A549 (cell line): Measurements from ENCODE around the gene C2orf78. TPM values are rescaled to one million over a fixed set of nuclear protein-coding genes. Genes with fewer than 3 reads are reported as not detected.

ENCODE experiments used
- ATAC-seq, 2 experiments: fragments of 200-7000 bp in 1 of 2; fragments of >200 bp in 1 of 2; cut with Nextera tagmentation in 1 of 2; cut with Tn5 transposase in 1 of 2; 3 replicates each; pipeline versions ENCODE4 v1.8.0 to v1.9.1; 2018 to 2020; ENCODE audit warnings: mild to moderate bottlenecking in 1 of 2, moderate library complexity in 1 of 2
- CTCF ChIA-PET: fragments of 300-600 bp; sonication (Branson Sonifier 250); formaldehyde crosslinking; extraction: SDS; loops from one replicate; lab custom pipeline; 2021; ENCODE audit warnings: antibody characterized with exemption, inconsistent platforms; lab: Yijun Ruan, JAX
- POLR2A ChIA-PET: fragments of 350-600 bp; formaldehyde crosslinking; extraction: SDS; loops from one replicate; lab custom pipeline; 2021; ENCODE audit warnings: antibody characterized with exemption, inconsistent platforms; lab: Yijun Ruan, JAX
- DNase-seq, 2 experiments: peaks; one replicate each; pipeline versions ENCODE4 v3.0.0 to v3.0.0-alpha.2; 2011 to 2016; ENCODE audit warnings: low read depth in 1 of 2, low spot score in 1 of 2
- FAIRE-seq: peaks from 2 replicates; lab custom pipeline; 2011; peaks lifted over from hg19 to GRCh38; lab: Jason Lieb, UNC
- H3K27ac ChIP-seq, 2 experiments: fragments of >200 bp; sonication (Bioruptor Twin); formaldehyde crosslinking; 3 replicates each; pipeline ENCODE4 v1.5.1; 2016 to 2017
- H3K4me1 ChIP-seq: fragments of >200 bp; sonication (Bioruptor Twin); formaldehyde crosslinking; 3 replicates; pipeline ENCODE4 v1.6.1; 2016
- H3K4me2 ChIP-seq: fragments of >200 bp; sonication (Bioruptor Twin); formaldehyde crosslinking; 3 replicates; pipeline ENCODE4 v1.6.1; 2016
- H3K4me3 ChIP-seq: fragments of >200 bp; sonication (Bioruptor Twin); formaldehyde crosslinking; 3 replicates; pipeline ENCODE4 v1.5.1; 2016
- H3K9me3 ChIP-seq: fragments of >200 bp; sonication (Bioruptor Twin); formaldehyde crosslinking; 3 replicates; pipeline ENCODE4 v1.6.1; 2016
- CHD2 ChIP-seq: fragments of 150-350 bp; IDR thresholded peaks from 2 replicates; pipeline ENCODE4 v1.6.1; 2014; ENCODE audit warnings: low read length; ENCODE audit not compliant: partially characterized antibody
- CHD4 ChIP-seq: fragments of 200-600 bp; sonication (generic); IDR thresholded peaks from 2 replicates; pipeline ENCODE4 v1.6.1; 2016; ENCODE audit warnings: antibody characterized with exemption, mild to moderate bottlenecking, borderline replicate concordance
- EHMT2 ChIP-seq: fragments of 200-600 bp; sonication (generic); IDR thresholded peaks from 2 replicates; pipeline ENCODE4 v1.6.1; 2016; ENCODE audit warnings: antibody characterized with exemption, low read depth, mild to moderate bottlenecking, moderate library complexity
- EP300 ChIP-seq, 2 experiments: fragments of >200 bp; sonication (Bioruptor Twin); formaldehyde crosslinking; IDR thresholded peaks; 2 replicates in 1 of 2; 3 replicates in 1 of 2; pipeline ENCODE4 v1.6.1; 2016 to 2017
- FOXS1 ChIP-seq: fragments of 250-450 bp; sonication (Bioruptor Pico); IDR thresholded peaks from 2 replicates; pipeline ENCODE4 v1.5.0; 2020; ENCODE audit warnings: mild to moderate bottlenecking, moderate library complexity
- HDAC2 ChIP-seq: fragments of 200-600 bp; sonication (generic); IDR thresholded peaks from 2 replicates; pipeline ENCODE4 v1.6.1; 2016
- HEYL ChIP-seq: fragments of 250-450 bp; sonication (Bioruptor Pico); IDR thresholded peaks from 2 replicates; pipeline ENCODE4 v1.8.0; 2021; ENCODE audit warnings: mild to moderate bottlenecking, moderate library complexity
- HOXB13 ChIP-seq: fragments of 250-450 bp; sonication (Bioruptor Pico); IDR thresholded peaks from 2 replicates; pipeline ENCODE4 v1.5.0; 2020; ENCODE audit warnings: low read depth, mild to moderate bottlenecking, moderate library complexity
- JUN ChIP-seq, 2 experiments: fragments of >200 bp; sonication (Bioruptor Twin); formaldehyde crosslinking; IDR thresholded peaks; 2 replicates in 1 of 2; 3 replicates in 1 of 2; pipeline ENCODE4 v1.6.1; 2016 to 2017
- JUNB ChIP-seq: fragments of >200 bp; sonication (Bioruptor Twin); formaldehyde crosslinking; IDR thresholded peaks from 2 replicates; pipeline ENCODE4 v1.6.1; 2016
- KDM1A ChIP-seq: fragments of 200-600 bp; sonication (generic); IDR thresholded peaks from 2 replicates; pipeline ENCODE4 v1.6.1; 2016; ENCODE audit warnings: low read depth, mild to moderate bottlenecking
- KDM5A ChIP-seq: fragments of 200-600 bp; sonication (generic); IDR thresholded peaks from 2 replicates; pipeline ENCODE4 v1.6.1; 2016; ENCODE audit warnings: antibody characterized with exemption, mild to moderate bottlenecking
- MAFK ChIP-seq: fragments of 450-650 bp; IDR thresholded peaks from 2 replicates; pipeline ENCODE4 v1.6.1; 2014; ENCODE audit not compliant: partially characterized antibody
- MYC ChIP-seq: IDR thresholded peaks from 2 replicates; pipeline ENCODE4 v1.6.1; 2012; ENCODE audit warnings: mild to moderate bottlenecking, inconsistent platforms, low read length, improper control_type of control experiment, borderline replicate concordance
- NFE2L2 ChIP-seq: fragments of 150-350 bp; conservative IDR thresholded peaks from 2 replicates; pipeline ENCODE4 v1.6.1; 2014; ENCODE audit warnings: low read length
- POLR2A ChIP-seq: IDR thresholded peaks from 2 replicates; pipeline ENCODE4 v1.6.1; 2012; ENCODE audit warnings: mild to moderate bottlenecking, low read length
- RAD21 ChIP-seq, 2 experiments: fragments of >200 bp in 1 of 2; sonication (Bioruptor Twin) in 1 of 2; formaldehyde crosslinking in 1 of 2; IDR thresholded peaks in 1 of 2; conservative IDR thresholded peaks in 1 of 2; 2 replicates in 1 of 2; 3 replicates in 1 of 2; pipeline ENCODE4 v1.6.1; 2012 to 2018; ENCODE audit warnings: inconsistent platforms in 1 of 2
- RARB ChIP-seq: fragments of 250-450 bp; sonication (Bioruptor Pico); IDR thresholded peaks from 2 replicates; pipeline ENCODE4 v1.8.0; 2021; ENCODE audit warnings: mild to moderate bottlenecking, moderate library complexity
- RCOR1 ChIP-seq: fragments of 150-350 bp; IDR thresholded peaks from 2 replicates; pipeline ENCODE4 v1.6.1; 2014; ENCODE audit warnings: antibody characterized with exemption, low read length, low read depth
- RFX5 ChIP-seq: fragments of 450-650 bp; IDR thresholded peaks from 2 replicates; pipeline ENCODE4 v1.7.1; 2014; ENCODE audit warnings: antibody characterized with exemption, mild to moderate bottlenecking, moderate library complexity
- SMC3 ChIP-seq: fragments of >200 bp; sonication (Bioruptor Twin); formaldehyde crosslinking; IDR thresholded peaks from 3 replicates; pipeline ENCODE4 v1.6.1; 2018; ENCODE audit warnings: inconsistent platforms
- ZC3H11A ChIP-seq: fragments of 450-650 bp; IDR thresholded peaks from 2 replicates; pipeline ENCODE4 v1.6.1; 2014; ENCODE audit warnings: antibody characterized with exemption, mild to moderate bottlenecking
- ZFP36 ChIP-seq: fragments of 450-650 bp; IDR thresholded peaks from 2 replicates; pipeline ENCODE4 v1.6.1; 2014; ENCODE audit warnings: borderline replicate concordance; ENCODE audit not compliant: partially characterized antibody
- ZNF302 ChIP-seq: fragments of 250-450 bp; sonication (Bioruptor Pico); IDR thresholded peaks from 2 replicates; pipeline ENCODE4 v1.9.0; 2021; ENCODE audit warnings: inconsistent platforms, mild to moderate bottlenecking, moderate library complexity
- ZSCAN20 ChIP-seq: fragments of 250-450 bp; sonication (Bioruptor Pico); IDR thresholded peaks from 2 replicates; pipeline ENCODE4 v1.8.0; 2022; ENCODE audit warnings: mild to moderate bottlenecking, moderate library complexity
- WGBS: methylation state at CpG from one replicate; pipeline ENCODE4 v1.1.6; 2017; ENCODE audit errors: missing lambda C conversion rate; 5-methylcytosine and 5-hydroxymethylcytosine counted together
- polyA plus RNA-seq, 4 experiments: library from polyadenylated mRNA; depleted of rRNA in 3 of 4; stranded (reverse); fragments of >200 nt; fragmentation: RNase III in 1 of 4; extraction: RNeasy Plus Mini Kit Qiagen cat#74134 plus additional on column Dnase treatment in 1 of 4; gene quantifications; 2 replicates in 3 of 4; 3 replicates in 1 of 4; pipeline ENCODE4 v1.2.3, GENCODE V29; 2011 to 2017
- TF ChIP-seq, protein P1 (sequence below): IDR thresholded peaks from 2 replicates; pipeline ENCODE4 v1.6.1; 2012; ENCODE audit warnings: low read depth, borderline replicate concordance
- TF ChIP-seq, protein P2 (sequence below): fragments of 200-600 bp; sonication (generic); IDR thresholded peaks from 2 replicates; pipeline ENCODE4 v1.6.1; 2016; ENCODE audit warnings: antibody characterized with exemption, mild to moderate bottlenecking, moderate library complexity
- TF ChIP-seq, protein P3 (sequence below): fragments of >200 bp; sonication (Bioruptor Twin); formaldehyde crosslinking; IDR thresholded peaks from 2 replicates; pipeline ENCODE4 v1.6.1; 2016
- TF ChIP-seq, protein P4 (sequence below): fragments of 450-650 bp; IDR thresholded peaks from 2 replicates; pipeline ENCODE4 v1.6.1; 2014; ENCODE audit warnings: antibody characterized with exemption
- TF ChIP-seq, protein P5 (sequence below): IDR thresholded peaks from 2 replicates; pipeline ENCODE4 v1.6.1; 2012
- TF ChIP-seq, protein P6 (sequence below): fragments of 150-350 bp; IDR thresholded peaks from 2 replicates; pipeline ENCODE4 v1.6.1; 2014; ENCODE audit warnings: low read depth, mild to moderate bottlenecking, low read length
- TF ChIP-seq, protein P7 (sequence below): IDR thresholded peaks from 2 replicates; pipeline ENCODE4 v1.6.1; 2012

The C2orf78 gene
- polyA plus RNA-seq, 2 of the 4 experiments (the other 2 are of a cell fraction): not detected

DNA sequence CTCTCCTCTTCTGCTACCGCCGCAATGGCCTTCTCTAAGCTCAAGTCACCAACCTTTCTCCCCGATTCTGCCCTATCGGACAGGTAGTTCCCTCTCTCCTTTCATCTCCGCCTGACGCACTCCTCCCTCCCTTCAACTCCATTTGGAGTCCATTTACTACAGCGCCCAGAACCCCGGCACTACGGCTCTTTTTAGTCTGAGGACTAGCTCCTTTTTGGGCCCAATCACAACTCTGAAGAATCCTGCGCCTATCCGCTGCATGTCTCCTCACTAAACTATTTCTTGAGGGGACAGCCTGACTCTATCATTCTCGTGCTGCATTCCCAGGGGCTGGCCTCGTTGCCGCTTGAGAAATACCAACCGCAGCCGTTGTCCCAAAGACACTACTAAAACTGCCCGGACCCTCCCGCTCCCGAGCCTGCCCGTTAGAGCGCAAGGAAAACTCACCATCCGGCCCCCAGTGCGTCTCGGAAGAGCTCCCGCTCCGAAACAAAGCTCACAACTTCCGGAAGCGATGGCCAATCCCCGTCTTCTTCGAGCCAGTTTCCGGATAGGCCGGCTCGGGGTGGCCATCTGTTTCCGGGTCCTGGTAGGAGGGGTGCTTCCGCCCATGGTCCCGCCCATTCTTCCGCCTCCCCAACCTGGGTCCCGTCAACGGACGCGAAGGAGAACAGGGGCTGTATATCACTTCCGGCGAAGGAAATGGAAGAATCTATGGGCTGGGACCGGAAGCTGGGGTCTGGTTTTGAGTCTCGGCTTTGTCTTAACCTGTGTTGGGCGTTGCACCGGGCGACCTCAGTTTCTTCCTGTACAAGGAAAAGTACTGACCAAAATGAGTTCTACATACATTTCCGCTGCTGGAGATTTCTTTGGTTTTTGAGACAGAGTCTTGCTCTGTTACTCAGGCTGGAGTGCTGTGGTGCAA lies 46.9 kb upstream of the C2orf78 start, which contains the start of gene TPRKB:
Gene TPRKB, minus strand, starts transcription at position 491 of the 925 bp plus-strand sequence. CDS start 2,776 bp downstream, outside the sequence.
- ATAC-seq: peak; percentile 99
- Histone ChIP-seq H3K4me3 (peak within 1 kb of the TSS; percentile 65), H3K9me3 (peaks cover 9% of the 10 kb centered on the region; the same call in 1 of the 3 replicates), H3K4me2 (peak within 1 kb of the TSS; percentile 82), H3K27ac (peak within 1 kb of the TSS; percentile 69 to 86), H3K4me1 (peaks cover 12% of the 10 kb centered on the region)
- 1% methylated on average over 42 of the region's 49 CpGs for WGBS
- peak; percentile 99 to 100 for DNase-seq
- FAIRE-seq: no peak
- ChIA-PET CTCF (interaction anchor here (0.6 to 1.4 kb wide), 3 partner anchors 44 to 115 kb away, joined by 3 to 5 read pairs (median 4); no protein-coding TSS in a partner anchor), POLR2A (interaction anchor here (0.6 to 1.5 kb wide), 15 partner anchors 8 to 734 kb away, joined by 3 to 8 read pairs (median 4); partner anchors contain the start of genes ALMS1, C2orf81, CCT7 and DUSP11)
- TF ChIP-seq CHD4: no peak
- peak; percentile 88 to 96 for TF ChIP-seq JUN (IDR thresholded peaks at IDR 0.05)
- no peak for TF ChIP-seq JUNB
- no peak for TF ChIP-seq RARB
- no peak for TF ChIP-seq ZSCAN20
- TF ChIP-seq, protein P1, sequence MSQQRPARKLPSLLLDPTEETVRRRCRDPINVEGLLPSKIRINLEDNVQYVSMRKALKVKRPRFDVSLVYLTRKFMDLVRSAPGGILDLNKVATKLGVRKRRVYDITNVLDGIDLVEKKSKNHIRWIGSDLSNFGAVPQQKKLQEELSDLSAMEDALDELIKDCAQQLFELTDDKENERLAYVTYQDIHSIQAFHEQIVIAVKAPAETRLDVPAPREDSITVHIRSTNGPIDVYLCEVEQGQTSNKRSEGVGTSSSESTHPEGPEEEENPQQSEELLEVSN: no peak; the same call in 1 of the 2 replicates
- no peak for TF ChIP-seq ZFP36
- TF ChIP-seq, protein P2, sequence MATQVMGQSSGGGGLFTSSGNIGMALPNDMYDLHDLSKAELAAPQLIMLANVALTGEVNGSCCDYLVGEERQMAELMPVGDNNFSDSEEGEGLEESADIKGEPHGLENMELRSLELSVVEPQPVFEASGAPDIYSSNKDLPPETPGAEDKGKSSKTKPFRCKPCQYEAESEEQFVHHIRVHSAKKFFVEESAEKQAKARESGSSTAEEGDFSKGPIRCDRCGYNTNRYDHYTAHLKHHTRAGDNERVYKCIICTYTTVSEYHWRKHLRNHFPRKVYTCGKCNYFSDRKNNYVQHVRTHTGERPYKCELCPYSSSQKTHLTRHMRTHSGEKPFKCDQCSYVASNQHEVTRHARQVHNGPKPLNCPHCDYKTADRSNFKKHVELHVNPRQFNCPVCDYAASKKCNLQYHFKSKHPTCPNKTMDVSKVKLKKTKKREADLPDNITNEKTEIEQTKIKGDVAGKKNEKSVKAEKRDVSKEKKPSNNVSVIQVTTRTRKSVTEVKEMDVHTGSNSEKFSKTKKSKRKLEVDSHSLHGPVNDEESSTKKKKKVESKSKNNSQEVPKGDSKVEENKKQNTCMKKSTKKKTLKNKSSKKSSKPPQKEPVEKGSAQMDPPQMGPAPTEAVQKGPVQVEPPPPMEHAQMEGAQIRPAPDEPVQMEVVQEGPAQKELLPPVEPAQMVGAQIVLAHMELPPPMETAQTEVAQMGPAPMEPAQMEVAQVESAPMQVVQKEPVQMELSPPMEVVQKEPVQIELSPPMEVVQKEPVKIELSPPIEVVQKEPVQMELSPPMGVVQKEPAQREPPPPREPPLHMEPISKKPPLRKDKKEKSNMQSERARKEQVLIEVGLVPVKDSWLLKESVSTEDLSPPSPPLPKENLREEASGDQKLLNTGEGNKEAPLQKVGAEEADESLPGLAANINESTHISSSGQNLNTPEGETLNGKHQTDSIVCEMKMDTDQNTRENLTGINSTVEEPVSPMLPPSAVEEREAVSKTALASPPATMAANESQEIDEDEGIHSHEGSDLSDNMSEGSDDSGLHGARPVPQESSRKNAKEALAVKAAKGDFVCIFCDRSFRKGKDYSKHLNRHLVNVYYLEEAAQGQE: no peak
- peak; percentile 84 for TF ChIP-seq KDM5A
- no peak for TF ChIP-seq ZC3H11A
- TF ChIP-seq EHMT2: peak; percentile 96
- TF ChIP-seq MYC: no peak
- peak; percentile 75; the same call in 1 of the 2 replicates for TF ChIP-seq HDAC2
- no peak for TF ChIP-seq FOXS1
- TF ChIP-seq HOXB13 (CRISPR knock-in tag): peak; percentile 82; the same call in 1 of the 2 replicates
- TF ChIP-seq, protein P3, sequence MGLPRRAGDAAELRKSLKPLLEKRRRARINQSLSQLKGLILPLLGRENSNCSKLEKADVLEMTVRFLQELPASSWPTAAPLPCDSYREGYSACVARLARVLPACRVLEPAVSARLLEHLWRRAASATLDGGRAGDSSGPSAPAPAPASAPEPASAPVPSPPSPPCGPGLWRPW: no peak
- no peak for TF ChIP-seq HEYL (CRISPR knock-in tag)
- TF ChIP-seq EP300 (IDR thresholded peaks at IDR 0.05): no peak
- TF ChIP-seq, protein P4, sequence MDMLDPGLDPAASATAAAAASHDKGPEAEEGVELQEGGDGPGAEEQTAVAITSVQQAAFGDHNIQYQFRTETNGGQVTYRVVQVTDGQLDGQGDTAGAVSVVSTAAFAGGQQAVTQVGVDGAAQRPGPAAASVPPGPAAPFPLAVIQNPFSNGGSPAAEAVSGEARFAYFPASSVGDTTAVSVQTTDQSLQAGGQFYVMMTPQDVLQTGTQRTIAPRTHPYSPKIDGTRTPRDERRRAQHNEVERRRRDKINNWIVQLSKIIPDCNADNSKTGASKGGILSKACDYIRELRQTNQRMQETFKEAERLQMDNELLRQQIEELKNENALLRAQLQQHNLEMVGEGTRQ: no peak; the same call in 1 of the 2 replicates
- TF ChIP-seq ZNF302 (CRISPR knock-in tag): no peak
- TF ChIP-seq, protein P5, sequence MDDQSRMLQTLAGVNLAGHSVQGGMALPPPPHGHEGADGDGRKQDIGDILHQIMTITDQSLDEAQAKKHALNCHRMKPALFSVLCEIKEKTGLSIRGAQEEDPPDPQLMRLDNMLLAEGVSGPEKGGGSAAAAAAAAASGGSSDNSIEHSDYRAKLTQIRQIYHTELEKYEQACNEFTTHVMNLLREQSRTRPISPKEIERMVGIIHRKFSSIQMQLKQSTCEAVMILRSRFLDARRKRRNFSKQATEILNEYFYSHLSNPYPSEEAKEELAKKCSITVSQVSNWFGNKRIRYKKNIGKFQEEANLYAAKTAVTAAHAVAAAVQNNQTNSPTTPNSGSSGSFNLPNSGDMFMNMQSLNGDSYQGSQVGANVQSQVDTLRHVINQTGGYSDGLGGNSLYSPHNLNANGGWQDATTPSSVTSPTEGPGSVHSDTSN: 0 out of 2 replicates have a peak, but pooled peaks have one; percentile 56
- TF ChIP-seq, protein P6, sequence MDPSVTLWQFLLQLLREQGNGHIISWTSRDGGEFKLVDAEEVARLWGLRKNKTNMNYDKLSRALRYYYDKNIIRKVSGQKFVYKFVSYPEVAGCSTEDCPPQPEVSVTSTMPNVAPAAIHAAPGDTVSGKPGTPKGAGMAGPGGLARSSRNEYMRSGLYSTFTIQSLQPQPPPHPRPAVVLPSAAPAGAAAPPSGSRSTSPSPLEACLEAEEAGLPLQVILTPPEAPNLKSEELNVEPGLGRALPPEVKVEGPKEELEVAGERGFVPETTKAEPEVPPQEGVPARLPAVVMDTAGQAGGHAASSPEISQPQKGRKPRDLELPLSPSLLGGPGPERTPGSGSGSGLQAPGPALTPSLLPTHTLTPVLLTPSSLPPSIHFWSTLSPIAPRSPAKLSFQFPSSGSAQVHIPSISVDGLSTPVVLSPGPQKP: peak; percentile 48; the same call in 1 of the 2 replicates
- no peak for TF ChIP-seq SMC3
- TF ChIP-seq RCOR1: no peak
- peak; percentile 40 for TF ChIP-seq POLR2A
- peak; percentile 48; the same call in 1 of the 2 replicates for TF ChIP-seq RFX5
- no peak for TF ChIP-seq RAD21 (conservative IDR thresholded peaks at IDR 0.05 in 1 of 2, IDR thresholded peaks at IDR 0.05 in 1 of 2)
- peak; percentile 28 for TF ChIP-seq CHD2
- TF ChIP-seq, protein P7, sequence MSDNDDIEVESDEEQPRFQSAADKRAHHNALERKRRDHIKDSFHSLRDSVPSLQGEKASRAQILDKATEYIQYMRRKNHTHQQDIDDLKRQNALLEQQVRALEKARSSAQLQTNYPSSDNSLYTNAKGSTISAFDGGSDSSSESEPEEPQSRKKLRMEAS: peak; percentile 88
- TF ChIP-seq MAFK: no peak
- 0 out of 2 replicates have a peak, but pooled peaks have one; percentile 8 for TF ChIP-seq NFE2L2
- no peak for TF ChIP-seq KDM1A
